Natural killer cell (primary cell): ENCODE data around the gene CPHXL. TPM values are rescaled to one million over a fixed set of nuclear protein-coding genes. Genes with fewer than 3 reads are reported as not detected.

ENCODE experiments used
- ATAC-seq, 3 donors: fragments of 150-1000 bp in 2 of 3; fragments of 200-7000 bp in 1 of 3; cut with Tn5 transposase; 1 replicate in 1 of 3; 2 replicates in 2 of 3; pipeline ENCODE4 v1.10.0; 2021; ENCODE audit warnings: mild to moderate bottlenecking in 2 of 3, moderate library complexity in 2 of 3
- DNase-seq, 2 donors: peaks; one replicate each; pipeline versions ENCODE4 v3.0.0 to v3.0.0-alpha.2; 2013 to 2021; ENCODE audit warnings: mixed read lengths in 1 of 2
- H3K27ac ChIP-seq: one replicate; pipeline ENCODE4 v1.5.1; 2013; ENCODE audit warnings: mild to moderate bottlenecking, low read length
- H3K27me3 ChIP-seq: one replicate; pipeline ENCODE4 v1.6.1; 2013; ENCODE audit warnings: low read length; ENCODE audit not compliant: control insufficient read depth, insufficient read depth
- H3K36me3 ChIP-seq: one replicate; pipeline ENCODE4 v1.6.1; 2013; ENCODE audit warnings: low read length; ENCODE audit not compliant: control insufficient read depth, insufficient read depth
- H3K4me1 ChIP-seq: one replicate; pipeline ENCODE4 v1.6.1; 2013; ENCODE audit warnings: low read length; ENCODE audit not compliant: control insufficient read depth, insufficient read depth
- H3K4me3 ChIP-seq: one replicate; pipeline ENCODE4 v1.5.1; 2013; ENCODE audit warnings: low read length
- H3K9me3 ChIP-seq: one replicate; pipeline ENCODE4 v1.6.1; 2013; ENCODE audit warnings: low read length; ENCODE audit not compliant: control insufficient read depth, insufficient read depth
- H3K27ac Mint-ChIP-seq, 2 donors: one replicate each; pipeline ENCODE4 v1.8.0; 2022; ENCODE audit warnings: mild to moderate bottlenecking in 2 of 2, mixed read lengths in 2 of 2, moderate library complexity in 1 of 2
- H3K27me3 Mint-ChIP-seq, 2 donors: one replicate each; pipeline ENCODE4 v1.8.0; 2022; ENCODE audit warnings: low read depth in 2 of 2, mixed read lengths in 2 of 2
- H3K36me3 Mint-ChIP-seq: one replicate; pipeline ENCODE4 v1.8.0; 2022; ENCODE audit warnings: mixed read lengths
- H3K4me1 Mint-ChIP-seq, 2 donors: one replicate each; pipeline ENCODE4 v1.8.0; 2022; ENCODE audit warnings: mixed read lengths in 2 of 2
- H3K4me3 Mint-ChIP-seq: one replicate; pipeline ENCODE4 v1.8.0; 2022; ENCODE audit warnings: mild to moderate bottlenecking, moderate library complexity, mixed read lengths
- H3K9me3 Mint-ChIP-seq, 2 donors: one replicate each; pipeline ENCODE4 v1.8.0; 2022; ENCODE audit warnings: mixed read lengths in 2 of 2
- CTCF ChIP-seq: fragments of 200-600 bp; IDR thresholded peaks from one replicate; pipeline ENCODE4 v1.8.0; 2022; ENCODE audit warnings: antibody characterized with exemption
- WGBS: methylation state at CpG from one replicate; pipeline ENCODE4 v1.1.7; 2013; ENCODE audit warnings: missing lambda C conversion rate; ENCODE audit not compliant: insufficient coverage; 5-methylcytosine and 5-hydroxymethylcytosine counted together
- intact Hi-C: fragments of 100-400 bp; cut with micrococcal nuclease; formaldehyde crosslinking; loops from one replicate; pipeline ENCODE4 v1.14.2; 2022
- total RNA-seq, 4 donors: library from RNA; stranded (reverse); fragments of 120-200 nt in 1 of 4; gene quantifications; one replicate each; pipeline versions ENCODE4 v1.2.3 to v1.2.4, GENCODE V29; 2013 to 2022

Gene CPHXL
- total RNA-seq, 3 donors from 2014 or later (not counting 1 experiment from before 2014, with no cell fraction given), result not detected

GRCh38 chr16:75687361-75687760 lies 38.9 kb downstream of the CPHXL start:
- DNase-seq, result no peak
- no peak for TF ChIP-seq CTCF
- Histone ChIP-seq H3K4me3 (no peak overlapping the region), H3K36me3 (no peaks in the 10 kb centered on the region), H3K27ac (no peak overlapping the region), H3K9me3 (no peaks in the 10 kb centered on the region), H3K27me3 (no peaks in the 10 kb centered on the region), H3K4me1 (no peaks in the 10 kb centered on the region)
- no peak overlapping the region for H3K4me3 Mint-ChIP-seq
- H3K27ac Mint-ChIP-seq, result no peak overlapping the region
- H3K36me3 Mint-ChIP-seq, result no peaks in the 10 kb centered on the region
- ATAC-seq, result no peak
- intact Hi-C loops, result no loop called here
- peaks cover 4 to 5% of the 10 kb centered on the region in 2 donors for H3K4me1 Mint-ChIP-seq
- H3K27me3 Mint-ChIP-seq, result no peaks in the 10 kb centered on the region
- H3K9me3 Mint-ChIP-seq, result no peaks in the 10 kb centered on the region

- Mint-ChIP-seq H3K27me3 (no peaks in the 10 kb centered on the region), H3K9me3 (no peaks in the 10 kb centered on the region), H3K36me3 (no peaks in the 10 kb centered on the region), H3K4me3 (no peak overlapping the region), H3K27ac (no peak overlapping the region), H3K4me1 (no peaks in the 10 kb centered on the region)
- WGBS, result 91% methylated on average over 14 of the region's 14 CpGs
- Histone ChIP-seq H3K27ac (no peak overlapping the region), H3K9me3 (no peaks in the 10 kb centered on the region), H3K27me3 (no peaks in the 10 kb centered on the region), H3K4me1 (no peaks in the 10 kb centered on the region), H3K4me3 (no peak overlapping the region), H3K36me3 (no peaks in the 10 kb centered on the region)
- DNase-seq, result no peak
- ATAC-seq, result no peak
- no peak for TF ChIP-seq CTCF
- intact Hi-C loops, result no loop called here
Observed at GRCh38 chr16:75682308-75682707, 44.0 kb downstream of the CPHXL start.

GRCh38 chr16:75679366-75679765 lies 46.9 kb downstream of the CPHXL start:
- no peaks in the 10 kb centered on the region for H3K27me3 ChIP-seq
- ATAC-seq (no peak), DNase-seq (no peak)
- WGBS, result 80% methylated on average over 5 of the region's 5 CpGs
- no peak for TF ChIP-seq CTCF
- H3K9me3 ChIP-seq, result no peaks in the 10 kb centered on the region
- H3K27ac ChIP-seq, result no peak overlapping the region
- H3K36me3 ChIP-seq, result no peaks in the 10 kb centered on the region
- H3K4me3 ChIP-seq, result no peak overlapping the region
- H3K36me3 Mint-ChIP-seq, result no peaks in the 10 kb centered on the region
- no peak overlapping the region for H3K4me3 Mint-ChIP-seq
- H3K27ac Mint-ChIP-seq, result no peak overlapping the region
- H3K9me3 Mint-ChIP-seq, result no peaks in the 10 kb centered on the region
- H3K27me3 Mint-ChIP-seq, result no peaks in the 10 kb centered on the region
- H3K4me1 Mint-ChIP-seq, result no peaks in the 10 kb centered on the region
- no peaks in the 10 kb centered on the region for H3K4me1 ChIP-seq
- intact Hi-C loops, result no loop called here

- DNase-seq (no peak), ATAC-seq (no peak)
- no peaks in the 10 kb centered on the region for H3K36me3 ChIP-seq
- H3K27me3 ChIP-seq, result no peaks in the 10 kb centered on the region
- Mint-ChIP-seq H3K27ac (no peak within 1 kb of the TSS), H3K4me3 (no peak within 1 kb of the TSS), H3K27me3 (no peaks in the 10 kb centered on the region), H3K9me3 (no peaks in the 10 kb centered on the region), H3K4me1 (no peaks in the 10 kb centered on the region), H3K36me3 (no peaks in the 10 kb centered on the region)
- no peak for TF ChIP-seq CTCF
- WGBS, result 98% methylated on average over 3 of the region's 4 CpGs
- no peaks in the 10 kb centered on the region for H3K9me3 ChIP-seq
- H3K4me1 ChIP-seq, result no peaks in the 10 kb centered on the region
- H3K27ac ChIP-seq, result no peak within 1 kb of the TSS
- intact Hi-C loops, result no loop called here
- no peak within 1 kb of the TSS for H3K4me3 ChIP-seq
Observed at GRCh38 chr16:75676909-75677308, 49.4 kb downstream of the CPHXL start, which contains the start of gene CPHXL2. Gene CPHXL2 (minus strand): TSS chr16:75677009. CDS start chr16:75676999, 10 bp downstream.
